Smooth muscle cell (in vitro differentiated cells): ENCODE results near the gene RGL4. TPM values are rescaled to one million over a fixed set of nuclear protein-coding genes. Genes with fewer than 3 reads are reported as not detected.

Experiments
- DNase-seq: peaks from one replicate; lab custom pipeline; 2025; ENCODE audit not compliant: unreplicated experiment; lab: John Stamatoyannopoulos, UW
- H2AFZ ChIP-seq: fragments of 200-600 bp; sonication (generic); 2 replicates; pipeline ENCODE4 v1.6.0; 2016; ENCODE audit warnings: antibody characterized with exemption, low read depth, mild to moderate bottlenecking
- H3F3A ChIP-seq: fragments of 200-600 bp; sonication (generic); 2 replicates; pipeline ENCODE4 v1.6.0; 2017; ENCODE audit warnings: antibody characterized with exemption, low read depth
- H3K27ac ChIP-seq: fragments of 200-600 bp; sonication (generic); 2 replicates; pipeline ENCODE4 v1.5.1; 2016; ENCODE audit warnings: low read depth, mild to moderate bottlenecking
- H3K27me3 ChIP-seq: fragments of 200-600 bp; sonication (generic); 2 replicates; pipeline ENCODE4 v1.6.1; 2016; ENCODE audit warnings: low read depth, mild to moderate bottlenecking
- H3K36me3 ChIP-seq: fragments of 200-600 bp; sonication (generic); 2 replicates; pipeline ENCODE4 v1.5.1; 2016; ENCODE audit warnings: low read depth
- H3K4me1 ChIP-seq: fragments of 200-600 bp; sonication (generic); 2 replicates; pipeline ENCODE4 v1.5.1; 2016; ENCODE audit warnings: low read depth
- H3K4me2 ChIP-seq: fragments of 200-600 bp; sonication (generic); 2 replicates; pipeline ENCODE4 v1.6.0; 2016; ENCODE audit warnings: mild to moderate bottlenecking
- H3K4me3 ChIP-seq: fragments of 200-600 bp; sonication (generic); 2 replicates; pipeline ENCODE4 v1.5.1; 2016; ENCODE audit warnings: mild to moderate bottlenecking
- H3K79me2 ChIP-seq: fragments of 200-600 bp; sonication (generic); 2 replicates; pipeline ENCODE4 v1.6.0; 2016; ENCODE audit warnings: low read depth, mild to moderate bottlenecking
- H3K9ac ChIP-seq: fragments of 200-600 bp; sonication (generic); 2 replicates; pipeline ENCODE4 v1.6.0; 2016; ENCODE audit warnings: low read depth
- H3K9me3 ChIP-seq: fragments of 200-600 bp; sonication (generic); replicated peaks from 2 replicates; pipeline ENCODE4 v1.5.1; 2016; ENCODE audit warnings: low read depth
- H4K20me1 ChIP-seq: fragments of 200-600 bp; sonication (generic); 2 replicates; pipeline ENCODE4 v1.6.0; 2016; ENCODE audit warnings: low read depth
- WGBS: methylation state at CpG from one replicate; pipeline ENCODE4 v1.1.7; 2016; ENCODE audit warnings: low lambda C conversion rate; 5-methylcytosine and 5-hydroxymethylcytosine counted together
- polyA plus RNA-seq: library from polyadenylated mRNA; unstranded; fragments of >200 nt; fragmentation: Nextera tagmentation; extraction: Ambion mirVana; gene quantifications from 2 replicates; pipeline ENCODE4 v1.2.1, GENCODE V29; 2016
- total RNA-seq: library from RNA; depleted of rRNA; stranded (reverse); fragments of >200 nt; gene quantifications from 2 replicates; pipeline ENCODE4 v1.2.3, GENCODE V29; 2014
- TF ChIP-seq, protein P1 (sequence below): fragments of 200-600 bp; sonication (generic); IDR thresholded peaks from 2 replicates; pipeline ENCODE4 v1.5.1; 2017; ENCODE audit warnings: borderline replicate concordance, mild to moderate bottlenecking, antibody characterized with exemption; ENCODE audit not compliant: insufficient read depth, poor library complexity, severe bottlenecking

The RGL4 gene
- total and polyA plus RNA-seq, 2 experiments from 2014 or later: 0.23 TPM; not detected in 1

DNA sequence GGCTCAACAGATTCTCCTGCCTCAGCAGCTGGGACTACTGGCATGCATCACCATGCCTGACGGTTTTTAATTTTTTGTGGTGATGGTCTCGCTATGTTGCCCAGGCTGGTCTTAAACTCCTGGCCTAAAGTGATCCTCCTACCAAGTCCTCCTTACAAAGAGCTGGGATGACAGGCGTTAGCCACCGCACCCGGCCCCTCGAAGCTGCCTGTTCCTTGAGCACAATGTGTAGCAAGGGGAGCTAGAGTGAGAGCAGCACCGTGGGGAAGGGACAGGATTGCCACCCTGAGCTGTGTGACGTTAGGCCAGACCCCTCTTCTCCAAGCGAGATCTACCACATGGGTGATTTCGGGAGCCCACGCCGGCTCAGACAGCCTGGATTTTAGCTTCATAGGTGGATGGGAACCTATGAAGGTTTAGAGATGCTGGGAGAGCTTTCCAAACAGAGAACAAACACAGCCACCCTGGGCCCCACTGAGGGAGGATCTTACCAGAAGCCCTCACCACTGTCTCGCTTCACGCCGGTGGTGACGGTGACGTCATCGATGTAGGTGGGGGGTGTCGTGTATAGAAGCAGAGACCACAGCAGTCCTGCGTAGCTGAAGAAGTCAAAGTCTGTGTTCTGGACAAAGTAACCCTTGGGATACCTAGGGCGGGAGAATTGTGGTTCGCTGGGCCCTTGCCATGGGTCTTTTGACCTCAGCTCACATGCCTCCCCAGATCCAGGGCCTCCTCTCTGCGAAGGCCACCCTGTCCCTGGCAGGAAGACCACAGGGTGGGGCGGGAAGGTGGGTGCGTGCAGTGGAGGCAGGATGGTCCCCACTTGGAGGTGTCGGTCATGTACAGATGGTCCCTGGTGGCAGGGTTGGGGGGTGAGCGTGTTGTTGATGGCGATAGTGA, 23.1 kb downstream of the RGL4 start:
- Histone ChIP-seq H3K79me2 (peaks cover 11% of the 10 kb centered on the region), H3K4me2 (no peak overlapping the region), H3K27ac (no peak overlapping the region), H3K4me3 (no peak overlapping the region), H3K36me3 (peaks cover 6% of the 10 kb centered on the region), H2AFZ (no peak overlapping the region), H3K9me3 (no peaks in the 10 kb centered on the region), H3F3A (no peaks in the 10 kb centered on the region), H4K20me1 (peaks cover under 1% of the 10 kb centered on the region), H3K9ac (no peak overlapping the region), H3K4me1 (peaks cover 4% of the 10 kb centered on the region), H3K27me3 (no peaks in the 10 kb centered on the region)
- 92% methylated on average over 28 of the region's 28 CpGs for WGBS
- DNase-seq: no peak
- TF ChIP-seq, protein P1, sequence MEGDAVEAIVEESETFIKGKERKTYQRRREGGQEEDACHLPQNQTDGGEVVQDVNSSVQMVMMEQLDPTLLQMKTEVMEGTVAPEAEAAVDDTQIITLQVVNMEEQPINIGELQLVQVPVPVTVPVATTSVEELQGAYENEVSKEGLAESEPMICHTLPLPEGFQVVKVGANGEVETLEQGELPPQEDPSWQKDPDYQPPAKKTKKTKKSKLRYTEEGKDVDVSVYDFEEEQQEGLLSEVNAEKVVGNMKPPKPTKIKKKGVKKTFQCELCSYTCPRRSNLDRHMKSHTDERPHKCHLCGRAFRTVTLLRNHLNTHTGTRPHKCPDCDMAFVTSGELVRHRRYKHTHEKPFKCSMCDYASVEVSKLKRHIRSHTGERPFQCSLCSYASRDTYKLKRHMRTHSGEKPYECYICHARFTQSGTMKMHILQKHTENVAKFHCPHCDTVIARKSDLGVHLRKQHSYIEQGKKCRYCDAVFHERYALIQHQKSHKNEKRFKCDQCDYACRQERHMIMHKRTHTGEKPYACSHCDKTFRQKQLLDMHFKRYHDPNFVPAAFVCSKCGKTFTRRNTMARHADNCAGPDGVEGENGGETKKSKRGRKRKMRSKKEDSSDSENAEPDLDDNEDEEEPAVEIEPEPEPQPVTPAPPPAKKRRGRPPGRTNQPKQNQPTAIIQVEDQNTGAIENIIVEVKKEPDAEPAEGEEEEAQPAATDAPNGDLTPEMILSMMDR: no peak

DNA sequence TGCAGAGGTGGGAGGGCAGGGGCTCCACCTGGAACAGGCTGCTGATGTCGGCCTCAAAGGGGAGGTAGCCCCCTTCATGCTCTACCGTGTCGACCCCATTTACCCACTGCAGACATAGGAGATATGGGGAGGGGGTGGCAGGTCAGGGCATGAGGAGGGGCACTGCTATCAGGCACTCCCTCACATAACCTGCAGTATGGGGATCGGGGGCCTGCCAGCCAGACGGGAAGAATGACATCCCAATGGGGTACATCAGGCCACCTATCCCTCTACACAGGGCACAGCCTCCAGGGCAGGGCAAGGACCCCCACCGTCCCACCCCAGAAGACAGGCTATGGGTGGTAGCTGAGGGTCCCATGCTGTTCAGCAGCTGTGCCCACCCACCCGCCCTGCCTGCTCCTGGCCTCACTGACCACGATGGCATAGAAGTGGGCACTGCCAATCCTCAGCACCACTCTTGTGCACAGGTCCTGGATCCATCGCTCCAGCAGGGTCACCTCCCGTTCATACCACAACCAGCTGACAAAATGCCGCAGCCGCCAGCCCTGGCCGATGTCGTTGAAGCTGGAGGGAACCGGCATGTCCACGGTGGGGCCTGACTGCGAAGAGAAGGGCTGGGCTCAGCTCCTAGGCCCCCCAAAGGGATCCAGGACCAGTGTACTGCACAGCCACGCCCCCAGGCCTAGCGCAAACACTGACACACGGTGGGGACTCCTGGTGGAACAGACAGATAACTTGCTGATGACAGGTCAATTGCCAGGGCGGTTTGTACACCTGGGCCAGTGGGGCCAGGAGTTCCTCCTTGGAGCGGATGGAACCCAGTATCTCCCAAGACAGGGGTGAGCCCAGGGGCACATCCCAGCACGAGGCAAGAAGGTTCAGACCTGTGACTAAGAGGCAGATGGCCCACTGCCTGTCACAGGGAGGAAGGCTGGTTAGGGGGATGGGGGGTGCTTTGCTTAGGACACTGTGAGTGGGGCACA, 24.1 kb downstream of the RGL4 start:
- Histone ChIP-seq H3K4me1 (peaks cover 4% of the 10 kb centered on the region), H3K27me3 (no peaks in the 10 kb centered on the region), H3K4me2 (no peak overlapping the region), H3K9me3 (no peaks in the 10 kb centered on the region), H4K20me1 (no peaks in the 10 kb centered on the region), H3K79me2 (peaks cover 11% of the 10 kb centered on the region), H2AFZ (no peak overlapping the region), H3F3A (no peaks in the 10 kb centered on the region), H3K4me3 (no peak overlapping the region), H3K27ac (no peak overlapping the region), H3K9ac (no peak overlapping the region), H3K36me3 (no peaks in the 10 kb centered on the region)
- TF ChIP-seq, protein P1: no peak
- no peak for DNase-seq
- WGBS: 92% methylated on average over 17 of the region's 23 CpGs

DNA sequence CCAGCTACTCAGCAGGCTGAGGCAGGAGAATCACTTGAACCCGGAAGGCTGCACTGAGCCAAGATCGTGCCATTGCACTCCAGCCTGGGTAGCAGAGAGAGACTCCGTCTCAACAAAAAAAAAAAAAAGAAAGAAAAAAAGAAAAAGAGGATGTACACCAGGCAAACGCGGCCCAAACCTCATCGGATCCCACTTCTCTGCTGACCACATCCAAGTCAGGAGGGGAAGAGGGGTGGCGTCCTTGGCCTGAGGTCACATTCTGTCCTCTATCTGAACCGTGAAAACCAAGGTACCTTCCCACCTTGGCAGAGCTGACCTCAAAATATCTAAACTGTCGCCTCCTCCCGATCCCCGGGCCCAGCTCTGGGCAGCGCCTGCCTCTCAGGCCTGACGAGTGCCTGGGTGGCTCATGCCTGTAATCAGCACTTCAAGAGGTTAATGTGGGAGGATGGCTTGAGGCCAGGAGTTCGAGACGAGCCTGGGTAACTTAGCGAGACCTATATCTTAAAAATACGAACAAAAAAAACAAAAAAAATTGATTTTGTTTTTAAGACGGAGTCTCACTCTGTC, 25.1 kb downstream of the RGL4 start:
- Histone ChIP-seq H3K4me3 (peak overlapping the region; percentile 88), H3K9me3 (no peaks in the 10 kb centered on the region), H3K4me1 (peaks cover 4% of the 10 kb centered on the region), H3K9ac (no peak overlapping the region), H3K36me3 (no peaks in the 10 kb centered on the region), H3F3A (no peaks in the 10 kb centered on the region), H4K20me1 (no peaks in the 10 kb centered on the region), H3K4me2 (peak overlapping the region; percentile 97), H3K27me3 (no peaks in the 10 kb centered on the region), H3K79me2 (peaks cover 11% of the 10 kb centered on the region), H2AFZ (no peak overlapping the region), H3K27ac (no peak overlapping the region)
- WGBS: 89% methylated on average over 18 of the region's 18 CpGs
- no peak for DNase-seq
- TF ChIP-seq, protein P1: no peak
